ENCODE measurements around the gene ZNF750.

DNA sequence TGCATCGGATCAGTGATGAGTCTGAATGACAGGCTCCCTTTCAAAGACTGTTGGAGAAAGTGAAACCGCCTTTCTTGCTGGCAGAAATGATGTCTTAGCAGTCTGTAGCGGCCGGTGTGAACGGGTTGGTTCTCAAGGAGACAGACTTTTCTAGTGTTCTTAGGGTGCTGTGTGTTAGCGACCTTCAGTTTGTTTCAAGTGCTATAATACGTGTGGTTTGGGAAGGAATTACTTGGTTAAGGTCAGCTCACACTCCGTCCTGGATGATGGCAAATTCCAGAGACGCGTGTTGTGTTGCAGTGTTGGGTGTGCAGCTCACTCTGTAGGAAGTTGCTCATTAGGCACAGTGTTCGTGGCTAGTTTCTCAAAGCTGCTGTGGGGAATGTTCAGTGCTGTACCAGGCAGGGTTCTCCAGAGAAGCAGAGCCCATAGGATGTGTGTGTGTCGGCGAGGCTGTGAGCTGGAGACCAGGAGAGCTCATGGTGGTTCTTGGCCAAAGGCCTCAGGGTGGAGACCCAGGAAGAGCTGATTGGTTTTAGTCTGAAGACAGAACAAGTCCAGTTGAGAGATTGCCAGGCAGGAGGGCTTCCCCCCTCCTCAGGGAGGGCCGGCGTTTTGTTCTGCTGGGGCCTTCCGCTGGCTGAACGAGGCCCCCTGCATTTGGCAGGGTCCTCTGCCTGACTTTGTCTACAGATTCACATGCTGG lies 37.6 kb downstream of the ZNF750 start:
- TF ChIP-seq, protein P1, sequence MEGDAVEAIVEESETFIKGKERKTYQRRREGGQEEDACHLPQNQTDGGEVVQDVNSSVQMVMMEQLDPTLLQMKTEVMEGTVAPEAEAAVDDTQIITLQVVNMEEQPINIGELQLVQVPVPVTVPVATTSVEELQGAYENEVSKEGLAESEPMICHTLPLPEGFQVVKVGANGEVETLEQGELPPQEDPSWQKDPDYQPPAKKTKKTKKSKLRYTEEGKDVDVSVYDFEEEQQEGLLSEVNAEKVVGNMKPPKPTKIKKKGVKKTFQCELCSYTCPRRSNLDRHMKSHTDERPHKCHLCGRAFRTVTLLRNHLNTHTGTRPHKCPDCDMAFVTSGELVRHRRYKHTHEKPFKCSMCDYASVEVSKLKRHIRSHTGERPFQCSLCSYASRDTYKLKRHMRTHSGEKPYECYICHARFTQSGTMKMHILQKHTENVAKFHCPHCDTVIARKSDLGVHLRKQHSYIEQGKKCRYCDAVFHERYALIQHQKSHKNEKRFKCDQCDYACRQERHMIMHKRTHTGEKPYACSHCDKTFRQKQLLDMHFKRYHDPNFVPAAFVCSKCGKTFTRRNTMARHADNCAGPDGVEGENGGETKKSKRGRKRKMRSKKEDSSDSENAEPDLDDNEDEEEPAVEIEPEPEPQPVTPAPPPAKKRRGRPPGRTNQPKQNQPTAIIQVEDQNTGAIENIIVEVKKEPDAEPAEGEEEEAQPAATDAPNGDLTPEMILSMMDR (IDR thresholded peaks at IDR 0.05; ENCODE audit: extremely low read depth in 1 of 2, insufficient read depth in 1 of 2, low read depth in 1 of 2, low read length in 2 of 2) = no peak
- TF ChIP-seq POLR2AphosphoS5 (IDR thresholded peaks at IDR 0.05; ENCODE audit: insufficient read depth, low read depth, low read length) (no peak), POLR2A (IDR thresholded peaks at IDR 0.05; ENCODE audit: low read depth, low read length) (no peak), EZH2 (IDR thresholded peaks at IDR 0.05; ENCODE audit: borderline replicate concordance, low read depth, low read length, severe bottlenecking) (no peak), FOS (IDR thresholded peaks at IDR 0.05; ENCODE audit: borderline replicate concordance, insufficient read depth, low read length) (no peak), GATA2 (IDR thresholded peaks at IDR 0.05; ENCODE audit: insufficient read depth, insufficient read length, low read depth, low read length) (no peak), JUN (IDR thresholded peaks at IDR 0.05; ENCODE audit: borderline replicate concordance, insufficient read depth, insufficient read length, low read depth) (no peak)
- TF ChIP-seq, protein P2, sequence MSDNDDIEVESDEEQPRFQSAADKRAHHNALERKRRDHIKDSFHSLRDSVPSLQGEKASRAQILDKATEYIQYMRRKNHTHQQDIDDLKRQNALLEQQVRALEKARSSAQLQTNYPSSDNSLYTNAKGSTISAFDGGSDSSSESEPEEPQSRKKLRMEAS (IDR thresholded peaks at IDR 0.05; ENCODE audit: insufficient read depth, insufficient read length) = no peak
